ENCODE data around the gene CASP12.

DNA sequence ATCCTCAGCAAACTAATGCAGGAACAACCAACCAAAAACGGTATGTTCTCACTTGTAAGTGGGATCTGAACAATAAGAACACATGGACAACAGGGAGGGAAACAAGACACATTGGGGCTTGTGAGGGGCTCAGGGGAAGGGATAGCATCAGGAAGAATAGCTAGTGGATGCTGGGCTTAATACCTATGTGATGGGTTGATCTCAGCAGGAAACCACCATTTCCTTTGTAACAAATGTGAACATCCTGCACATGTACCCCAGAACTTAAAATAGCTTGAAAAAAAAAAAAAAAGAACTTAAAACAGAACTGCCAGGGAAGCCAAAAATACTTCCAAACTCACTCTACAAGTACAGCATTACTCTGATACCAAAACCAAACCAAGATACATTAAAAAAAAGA, 36.3 kb upstream of the CASP12 start:
- no peak for TF ChIP-seq GLIS3 (CRISPR knock-in tag; IDR thresholded peaks at IDR 0.05)
- TF ChIP-seq, protein P1, sequence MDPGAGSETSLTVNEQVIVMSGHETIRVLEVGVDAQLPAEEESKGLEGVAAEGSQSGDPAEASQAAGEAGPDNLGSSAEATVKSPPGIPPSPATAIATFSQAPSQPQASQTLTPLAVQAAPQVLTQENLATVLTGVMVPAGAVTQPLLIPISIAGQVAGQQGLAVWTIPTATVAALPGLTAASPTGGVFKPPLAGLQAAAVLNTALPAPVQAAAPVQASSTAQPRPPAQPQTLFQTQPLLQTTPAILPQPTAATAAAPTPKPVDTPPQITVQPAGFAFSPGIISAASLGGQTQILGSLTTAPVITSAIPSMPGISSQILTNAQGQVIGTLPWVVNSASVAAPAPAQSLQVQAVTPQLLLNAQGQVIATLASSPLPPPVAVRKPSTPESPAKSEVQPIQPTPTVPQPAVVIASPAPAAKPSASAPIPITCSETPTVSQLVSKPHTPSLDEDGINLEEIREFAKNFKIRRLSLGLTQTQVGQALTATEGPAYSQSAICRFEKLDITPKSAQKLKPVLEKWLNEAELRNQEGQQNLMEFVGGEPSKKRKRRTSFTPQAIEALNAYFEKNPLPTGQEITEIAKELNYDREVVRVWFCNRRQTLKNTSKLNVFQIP (CRISPR knock-in tag; IDR thresholded peaks at IDR 0.05; ENCODE audit: borderline replicate concordance, low read depth) = no peak
- no peak for TF ChIP-seq ESRRG (CRISPR knock-in tag; IDR thresholded peaks at IDR 0.05)
- no peak for TF ChIP-seq ISL1 (CRISPR knock-in tag; IDR thresholded peaks at IDR 0.05)
- TF ChIP-seq, protein P2, sequence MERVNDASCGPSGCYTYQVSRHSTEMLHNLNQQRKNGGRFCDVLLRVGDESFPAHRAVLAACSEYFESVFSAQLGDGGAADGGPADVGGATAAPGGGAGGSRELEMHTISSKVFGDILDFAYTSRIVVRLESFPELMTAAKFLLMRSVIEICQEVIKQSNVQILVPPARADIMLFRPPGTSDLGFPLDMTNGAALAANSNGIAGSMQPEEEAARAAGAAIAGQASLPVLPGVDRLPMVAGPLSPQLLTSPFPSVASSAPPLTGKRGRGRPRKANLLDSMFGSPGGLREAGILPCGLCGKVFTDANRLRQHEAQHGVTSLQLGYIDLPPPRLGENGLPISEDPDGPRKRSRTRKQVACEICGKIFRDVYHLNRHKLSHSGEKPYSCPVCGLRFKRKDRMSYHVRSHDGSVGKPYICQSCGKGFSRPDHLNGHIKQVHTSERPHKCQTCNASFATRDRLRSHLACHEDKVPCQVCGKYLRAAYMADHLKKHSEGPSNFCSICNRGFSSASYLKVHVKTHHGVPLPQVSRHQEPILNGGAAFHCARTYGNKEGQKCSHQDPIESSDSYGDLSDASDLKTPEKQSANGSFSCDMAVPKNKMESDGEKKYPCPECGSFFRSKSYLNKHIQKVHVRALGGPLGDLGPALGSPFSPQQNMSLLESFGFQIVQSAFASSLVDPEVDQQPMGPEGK (CRISPR knock-in tag; IDR thresholded peaks at IDR 0.05; ENCODE audit: borderline replicate concordance) = no peak
- no peak for TF ChIP-seq SNAI2 (CRISPR knock-in tag; IDR thresholded peaks at IDR 0.05)
- TF ChIP-seq, protein P3, sequence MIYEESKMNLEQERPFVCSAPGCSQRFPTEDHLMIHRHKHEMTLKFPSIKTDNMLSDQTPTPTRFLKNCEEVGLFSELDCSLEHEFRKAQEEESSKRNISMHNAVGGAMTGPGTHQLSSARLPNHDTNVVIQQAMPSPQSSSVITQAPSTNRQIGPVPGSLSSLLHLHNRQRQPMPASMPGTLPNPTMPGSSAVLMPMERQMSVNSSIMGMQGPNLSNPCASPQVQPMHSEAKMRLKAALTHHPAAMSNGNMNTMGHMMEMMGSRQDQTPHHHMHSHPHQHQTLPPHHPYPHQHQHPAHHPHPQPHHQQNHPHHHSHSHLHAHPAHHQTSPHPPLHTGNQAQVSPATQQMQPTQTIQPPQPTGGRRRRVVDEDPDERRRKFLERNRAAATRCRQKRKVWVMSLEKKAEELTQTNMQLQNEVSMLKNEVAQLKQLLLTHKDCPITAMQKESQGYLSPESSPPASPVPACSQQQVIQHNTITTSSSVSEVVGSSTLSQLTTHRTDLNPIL (CRISPR knock-in tag; IDR thresholded peaks at IDR 0.05; ENCODE audit: low read depth) = no peak
- no peak for TF ChIP-seq RARB (CRISPR knock-in tag; IDR thresholded peaks at IDR 0.05)
- no peak for TF ChIP-seq ZNF8 (CRISPR knock-in tag; IDR thresholded peaks at IDR 0.05)
- TF ChIP-seq TCF4 (CRISPR knock-in tag; IDR thresholded peaks at IDR 0.05; ENCODE audit: borderline replicate concordance) = no peak
- no peak for TF ChIP-seq ZFP3 (CRISPR knock-in tag; IDR thresholded peaks at IDR 0.05)
- no peak for TF ChIP-seq ZNF565 (CRISPR knock-in tag; conservative IDR thresholded peaks at IDR 0.05; ENCODE audit: low read depth)
- TF ChIP-seq, protein P4, sequence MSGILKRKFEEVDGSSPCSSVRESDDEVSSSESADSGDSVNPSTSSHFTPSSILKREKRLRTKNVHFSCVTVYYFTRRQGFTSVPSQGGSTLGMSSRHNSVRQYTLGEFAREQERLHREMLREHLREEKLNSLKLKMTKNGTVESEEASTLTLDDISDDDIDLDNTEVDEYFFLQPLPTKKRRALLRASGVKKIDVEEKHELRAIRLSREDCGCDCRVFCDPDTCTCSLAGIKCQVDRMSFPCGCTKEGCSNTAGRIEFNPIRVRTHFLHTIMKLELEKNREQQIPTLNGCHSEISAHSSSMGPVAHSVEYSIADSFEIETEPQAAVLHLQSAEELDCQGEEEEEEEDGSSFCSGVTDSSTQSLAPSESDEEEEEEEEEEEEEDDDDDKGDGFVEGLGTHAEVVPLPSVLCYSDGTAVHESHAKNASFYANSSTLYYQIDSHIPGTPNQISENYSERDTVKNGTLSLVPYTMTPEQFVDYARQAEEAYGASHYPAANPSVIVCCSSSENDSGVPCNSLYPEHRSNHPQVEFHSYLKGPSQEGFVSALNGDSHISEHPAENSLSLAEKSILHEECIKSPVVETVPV (CRISPR knock-in tag; IDR thresholded peaks at IDR 0.05) = no peak
- no peak for TF ChIP-seq ARNTL (CRISPR knock-in tag; IDR thresholded peaks at IDR 0.05; ENCODE audit: borderline replicate concordance, low read depth)

All from SK-N-SH treated with all-trans-retinoic acid at 6 μM for 48 hours (cell line).